Cardiac fibroblast (primary cell): ENCODE measurements around the gene CSF1R.
"Not testable (repeated sequence)": the region's sequence is repeated elsewhere in the genome, so short reads cannot be mapped to it uniquely, and the experiment has no call there.

Experiments used
- DNase-seq, 2 donors: peaks; one replicate each; pipeline versions ENCODE4 v3.0.0 to v3.0.0-alpha.2; 2010; ENCODE audit warnings: low read depth in 2 of 2
- H3K4me3 ChIP-seq, 2 donors: replicated peaks in 1 of 2; 1 replicate in 1 of 2; 2 replicates in 1 of 2; pipeline ENCODE4 v1.5.1; 2011; ENCODE audit warnings: low read depth in 2 of 2, low read length in 2 of 2, mild to moderate bottlenecking in 2 of 2, moderate library complexity in 1 of 2
- TF ChIP-seq, protein P1 (sequence below): IDR thresholded peaks from one replicate; pipeline ENCODE4 v1.5.1; 2011; ENCODE audit warnings: low read depth, mild to moderate bottlenecking, low read length, inconsistent platforms

CSF1R gene

DNA sequence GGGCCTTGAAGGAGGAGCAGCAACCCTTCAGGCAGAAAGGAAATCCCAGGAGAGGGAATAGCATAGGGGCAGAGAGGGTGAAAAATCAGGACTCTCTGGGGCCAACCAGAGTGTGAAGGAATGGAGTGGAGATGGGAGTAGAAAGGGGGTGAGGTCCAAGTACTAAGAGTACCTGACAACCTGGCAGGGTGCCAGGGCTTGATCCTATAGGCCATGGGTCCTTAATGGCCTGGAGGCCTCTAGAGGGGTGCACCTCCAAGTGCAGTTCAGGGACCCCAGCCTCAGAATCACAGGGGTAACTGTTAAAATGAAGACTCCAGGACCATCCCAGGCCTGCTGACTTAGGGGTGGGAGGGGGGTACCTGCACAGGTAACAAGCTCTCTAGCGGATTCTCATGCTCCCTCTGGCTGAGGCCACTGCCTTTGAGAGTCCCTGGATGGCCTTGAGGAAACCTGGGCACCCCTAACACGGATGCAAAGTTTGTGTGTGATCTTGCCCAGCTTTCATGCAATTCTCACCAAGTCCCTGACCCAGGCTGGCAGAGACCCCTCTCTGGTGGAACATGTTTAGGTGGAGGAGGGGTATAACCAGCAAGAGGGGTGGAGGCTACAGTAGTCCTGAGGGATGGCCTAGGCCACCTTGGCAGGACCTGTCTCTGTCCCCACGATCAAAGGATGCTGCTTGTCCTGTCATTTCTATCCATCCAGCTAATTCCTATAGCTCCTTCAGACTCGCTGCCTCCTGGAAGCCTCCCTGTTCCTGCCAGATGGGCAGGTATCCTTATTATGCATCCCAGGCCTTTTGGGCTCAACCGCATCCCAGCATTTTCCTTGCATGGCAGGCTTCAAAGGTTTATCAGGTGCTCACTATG is 17.6 kb upstream of the CSF1R start:
- TF ChIP-seq, protein P1, sequence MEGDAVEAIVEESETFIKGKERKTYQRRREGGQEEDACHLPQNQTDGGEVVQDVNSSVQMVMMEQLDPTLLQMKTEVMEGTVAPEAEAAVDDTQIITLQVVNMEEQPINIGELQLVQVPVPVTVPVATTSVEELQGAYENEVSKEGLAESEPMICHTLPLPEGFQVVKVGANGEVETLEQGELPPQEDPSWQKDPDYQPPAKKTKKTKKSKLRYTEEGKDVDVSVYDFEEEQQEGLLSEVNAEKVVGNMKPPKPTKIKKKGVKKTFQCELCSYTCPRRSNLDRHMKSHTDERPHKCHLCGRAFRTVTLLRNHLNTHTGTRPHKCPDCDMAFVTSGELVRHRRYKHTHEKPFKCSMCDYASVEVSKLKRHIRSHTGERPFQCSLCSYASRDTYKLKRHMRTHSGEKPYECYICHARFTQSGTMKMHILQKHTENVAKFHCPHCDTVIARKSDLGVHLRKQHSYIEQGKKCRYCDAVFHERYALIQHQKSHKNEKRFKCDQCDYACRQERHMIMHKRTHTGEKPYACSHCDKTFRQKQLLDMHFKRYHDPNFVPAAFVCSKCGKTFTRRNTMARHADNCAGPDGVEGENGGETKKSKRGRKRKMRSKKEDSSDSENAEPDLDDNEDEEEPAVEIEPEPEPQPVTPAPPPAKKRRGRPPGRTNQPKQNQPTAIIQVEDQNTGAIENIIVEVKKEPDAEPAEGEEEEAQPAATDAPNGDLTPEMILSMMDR: no peak
- no peak overlapping the region for H3K4me3 ChIP-seq
- no peak for DNase-seq

DNA sequence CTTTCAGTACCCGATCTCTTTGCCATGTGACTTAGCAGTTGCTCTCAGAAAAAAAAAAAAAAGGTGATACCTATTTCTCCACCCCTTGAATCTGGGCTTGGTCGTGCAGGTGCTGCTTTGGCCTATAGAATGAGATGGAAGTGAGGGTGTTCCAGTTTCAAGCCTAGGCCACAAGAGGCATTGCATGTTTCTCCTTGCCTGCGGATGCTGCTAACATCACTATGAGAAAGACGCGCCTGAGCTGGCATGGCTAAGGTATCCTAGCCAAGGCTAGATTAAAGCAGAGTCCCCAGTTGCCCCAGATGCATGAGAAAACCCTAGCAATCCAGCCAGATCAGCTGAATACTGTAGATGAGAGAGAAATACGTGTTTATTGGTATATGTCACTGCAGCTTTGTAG is 14.7 kb upstream of the CSF1R start:
- TF ChIP-seq, protein P1: no peak
- H3K4me3 ChIP-seq: no peak overlapping the region
- no peak for DNase-seq

DNA sequence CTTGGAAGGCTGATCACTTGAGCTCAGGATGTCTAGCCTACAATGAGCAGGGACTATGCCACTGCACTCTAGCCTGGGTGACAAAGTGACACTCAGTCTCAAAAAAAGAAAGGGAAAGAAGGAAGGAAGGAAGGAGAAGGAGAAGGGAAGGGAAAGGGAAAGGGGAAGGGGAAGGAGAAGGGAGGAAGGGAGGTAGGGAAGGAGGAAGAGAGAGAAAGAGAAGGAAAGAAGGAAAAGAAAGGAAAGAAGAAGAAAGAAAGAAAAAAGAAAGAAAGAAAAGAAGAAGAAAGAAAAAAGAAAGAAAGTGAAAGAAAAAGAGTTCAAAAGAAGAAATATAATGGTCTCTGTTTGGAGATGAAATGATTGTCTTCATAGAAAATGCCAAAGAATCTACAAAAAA is 10.8 kb upstream of the CSF1R start:
- no peak for DNase-seq
- H3K4me3 ChIP-seq: no peak overlapping the region
- TF ChIP-seq, protein P1: no peak

DNA sequence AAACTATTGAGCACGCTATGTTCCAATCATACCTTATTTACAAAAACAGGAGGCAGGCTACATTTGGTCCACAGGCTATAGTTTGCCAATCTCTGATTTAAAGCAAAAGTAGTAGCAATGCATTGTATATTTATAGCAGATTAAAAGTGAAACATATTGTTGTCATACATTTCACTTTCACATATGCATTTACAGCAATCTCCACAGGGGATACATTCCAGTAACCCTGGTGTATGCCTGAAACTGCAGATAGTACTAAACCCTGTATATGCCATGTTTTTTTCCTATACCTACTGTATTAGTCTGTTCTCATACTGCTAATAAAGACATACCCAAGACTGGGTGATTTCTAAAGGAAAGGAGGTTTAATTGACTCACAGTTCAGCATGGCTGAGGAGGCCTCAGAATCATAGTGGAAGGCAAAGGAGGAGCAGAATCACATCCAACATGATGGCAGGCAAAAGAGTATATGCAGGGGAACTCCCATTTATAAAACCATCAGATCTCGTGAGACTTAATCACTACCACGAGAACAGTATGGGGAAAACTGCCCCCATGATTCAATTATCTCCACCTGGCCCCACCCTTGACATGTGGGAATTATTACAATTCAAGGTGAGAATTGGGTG is 5.9 kb upstream of the CSF1R start:
- no peak for DNase-seq
- TF ChIP-seq, protein P1: no peak

DNA sequence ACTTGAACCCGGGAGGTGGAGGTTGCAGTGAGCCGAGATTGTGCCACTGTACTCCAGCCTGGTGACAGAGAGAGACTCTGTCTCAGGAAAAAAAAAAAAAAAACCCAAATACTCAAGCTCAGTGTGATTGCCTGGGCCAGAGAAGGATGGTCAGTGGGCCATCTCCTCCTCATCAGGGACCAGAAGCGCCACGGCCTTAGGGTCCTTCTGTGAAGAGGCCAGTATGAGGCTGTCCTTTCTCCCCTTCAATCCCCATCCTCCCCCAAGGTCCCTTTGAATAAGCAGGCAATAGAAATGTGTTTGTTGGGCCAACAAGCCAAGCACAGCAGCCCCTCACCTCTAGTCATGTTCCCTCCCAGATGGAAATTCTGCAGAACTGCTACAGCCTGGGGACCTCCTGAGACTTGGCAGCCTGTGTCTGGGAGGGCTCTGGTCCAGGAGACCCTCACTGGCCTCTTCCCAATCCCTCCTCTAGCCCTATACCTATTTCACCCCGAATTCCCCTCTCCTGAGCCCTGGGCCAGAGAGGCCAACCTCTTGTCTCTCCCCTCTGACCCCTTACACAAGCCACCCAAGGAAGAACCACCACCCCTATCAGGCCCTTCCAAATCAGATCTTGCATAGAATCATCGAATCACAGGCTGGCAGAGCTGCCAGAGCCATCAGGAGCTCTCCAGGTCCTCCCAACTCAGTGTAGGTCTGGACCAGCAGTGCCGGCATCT is 1.0 kb downstream of the CSF1R start:
- no peak overlapping the region for H3K4me3 ChIP-seq
- TF ChIP-seq, protein P1: no peak
- no peak for DNase-seq

More for the DNA sequence above, 5.9 kb upstream of the CSF1R start:
- H3K4me3 ChIP-seq: no peak overlapping the region

DNA sequence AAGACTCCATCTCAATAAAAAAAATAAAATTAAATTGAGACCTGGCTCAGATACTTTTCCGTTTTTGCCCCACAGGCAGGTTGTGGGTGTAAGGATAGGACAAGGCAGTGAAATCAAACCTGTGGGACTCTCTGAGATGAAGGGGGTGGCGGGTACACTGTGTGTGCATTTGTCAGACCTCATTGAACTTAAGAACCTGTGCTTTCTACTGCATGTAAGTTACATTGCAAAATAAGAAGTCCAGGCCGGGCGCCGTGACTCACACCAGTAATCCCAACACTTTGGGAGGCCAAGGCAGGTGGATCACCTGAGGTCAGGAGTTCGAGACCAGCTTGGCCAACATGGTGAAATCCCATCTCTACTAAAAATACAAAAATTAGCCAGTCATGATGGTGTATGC is 1.6 kb downstream of the CSF1R start:
- not testable (repeated sequence) for H3K4me3 ChIP-seq, DNase-seq

DNA sequence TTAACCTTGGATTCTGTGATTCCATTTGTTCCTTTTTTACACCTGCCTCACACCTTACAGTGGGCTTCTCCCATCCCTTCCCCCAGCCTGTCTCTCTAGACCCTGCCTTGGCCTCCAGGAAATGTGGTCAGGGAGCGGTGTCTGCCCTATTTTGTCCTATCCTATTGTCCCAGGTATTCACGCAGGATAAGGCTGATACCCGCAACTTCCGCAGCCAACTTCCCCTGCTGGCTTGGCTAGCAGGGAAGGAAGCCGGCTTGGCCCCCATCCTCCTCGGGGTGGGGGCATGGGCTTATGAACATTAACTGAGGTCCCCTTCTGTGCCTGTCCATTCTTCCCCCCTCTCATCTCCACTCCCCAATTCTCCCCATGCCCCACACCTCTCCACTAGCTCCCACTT is 3.5 kb downstream of the CSF1R start:
- no peak for DNase-seq
- no peak overlapping the region for H3K4me3 ChIP-seq

More for the DNA sequence above, 3.5 kb downstream of the CSF1R start:
- TF ChIP-seq, protein P1: no peak
